SK-N-SH (cell line): ENCODE measurements around the gene DPF3. TPM values are rescaled to one million over a fixed set of nuclear protein-coding genes. Genes with fewer than 3 reads are reported as not detected.

Experiments
- CTCF ChIA-PET: fragments of 300-600, 350-600 bp; formaldehyde crosslinking; extraction: SDS; loops from one replicate; lab custom pipeline; 2021; lab: Yijun Ruan, JAX
- POLR2A ChIA-PET: fragments of 350-600 bp; sonication (Branson Sonifier 250); formaldehyde crosslinking; extraction: SDS; loops from one replicate; lab custom pipeline; 2020; ENCODE audit warnings: antibody characterized with exemption, inconsistent platforms; lab: Yijun Ruan, JAX
- DNase-seq: peaks from one replicate; pipeline ENCODE4 v3.0.0; 2012
- H2AFZ ChIP-seq: fragments of 200-600 bp; sonication (generic); 2 replicates; pipeline ENCODE4 v1.8.1; 2016; ENCODE audit warnings: antibody characterized with exemption, mild to moderate bottlenecking, low read depth
- H3F3A ChIP-seq: fragments of 200-600 bp; sonication (generic); replicated peaks from 2 replicates; pipeline ENCODE3; 2016; ENCODE audit warnings: antibody characterized with exemption, mild to moderate bottlenecking; ENCODE audit not compliant: insufficient read depth
- H3K27ac ChIP-seq, 2 experiments: fragments of 200-500 bp in 1 of 2; fragments of 200-600 bp in 1 of 2; sonication (Bioruptor generic) in 1 of 2; sonication (generic), shearing (Covaris generic) in 1 of 2; 2 replicates each; pipeline versions ENCODE4 v1.5.1 to v1.6.1; 2014 to 2016; ENCODE audit warnings: low read depth in 2 of 2, inconsistent platforms in 1 of 2, low read length in 1 of 2, mild to moderate bottlenecking in 1 of 2, mixed read lengths in 1 of 2
- H3K27me3 ChIP-seq: fragments of 200-600 bp; sonication (generic), shearing (Covaris generic); 2 replicates; pipeline ENCODE4 v1.6.1; 2016; ENCODE audit warnings: mixed run types; ENCODE audit not compliant: insufficient read depth
- H3K36me3 ChIP-seq, 2 experiments: fragments of 200-500 bp in 1 of 2; fragments of 200-600 bp in 1 of 2; sonication (Bioruptor generic) in 1 of 2; sonication (generic) in 1 of 2; replicated peaks in 1 of 2; 2 replicates each; pipeline versions ENCODE3 to v1.5.1; 2014 to 2016; ENCODE audit warnings: low read length in 1 of 2, mild to moderate bottlenecking in 1 of 2; ENCODE audit not compliant: insufficient read depth in 2 of 2, control insufficient read depth in 1 of 2
- H3K4me1 ChIP-seq, 2 experiments: fragments of 200-500 bp in 1 of 2; fragments of 200-600 bp in 1 of 2; sonication (Bioruptor generic) in 1 of 2; sonication (generic), shearing (Covaris generic) in 1 of 2; 2 replicates each; pipeline versions ENCODE4 v1.5.1 to v1.6.1; 2014 to 2016; ENCODE audit warnings: low read depth in 1 of 2, low read length in 1 of 2, mixed run types in 1 of 2; ENCODE audit not compliant: insufficient read depth in 2 of 2, control insufficient read depth in 1 of 2
- H3K4me2 ChIP-seq: fragments of 200-600 bp; sonication (generic), shearing (Covaris generic); 2 replicates; pipeline ENCODE4 v1.6.1; 2017; ENCODE audit warnings: mixed run types
- H3K4me3 ChIP-seq, 2 experiments: fragments of 200-500 bp in 1 of 2; fragments of 200-600 bp in 1 of 2; sonication (Bioruptor generic) in 1 of 2; sonication (generic), shearing (Covaris generic) in 1 of 2; 2 replicates each; pipeline versions ENCODE4 v1.5.1 to v1.8.1; 2014 to 2016; ENCODE audit warnings: low read depth in 2 of 2, inconsistent platforms in 1 of 2, low read length in 1 of 2, mild to moderate bottlenecking in 1 of 2, mixed read lengths in 1 of 2, moderate library complexity in 1 of 2
- H3K79me2 ChIP-seq: fragments of 200-600 bp; sonication (generic); 2 replicates; pipeline ENCODE4 v1.8.1; 2017; ENCODE audit warnings: mild to moderate bottlenecking; ENCODE audit not compliant: insufficient read depth
- H3K9ac ChIP-seq: fragments of 200-600 bp; sonication (generic); 2 replicates; pipeline ENCODE4 v1.6.1; 2017; ENCODE audit warnings: mixed run types
- H3K9me2 ChIP-seq: fragments of 200-600 bp; sonication (generic); 2 replicates; pipeline ENCODE4 v1.6.1; 2017; ENCODE audit warnings: mixed run types
- H3K9me3 ChIP-seq: fragments of 200-600 bp; sonication (generic); 2 replicates; pipeline ENCODE4 v1.6.1; 2017; ENCODE audit warnings: mixed run types, mild to moderate bottlenecking, moderate library complexity
- H4K20me1 ChIP-seq: fragments of 200-600 bp; sonication (generic); 2 replicates; pipeline ENCODE4 v1.6.1; 2017; ENCODE audit warnings: mild to moderate bottlenecking, mixed run types; ENCODE audit not compliant: insufficient read depth
- FOSL2 ChIP-seq: IDR thresholded peaks from 2 replicates; pipeline ENCODE4 v1.4.0; 2012; ENCODE audit warnings: low read depth, mild to moderate bottlenecking, moderate library complexity, borderline replicate concordance
- FOXM1 ChIP-seq: IDR thresholded peaks from 2 replicates; pipeline ENCODE4 v1.4.0; 2012; ENCODE audit warnings: low read depth, mild to moderate bottlenecking
- GABPA ChIP-seq: IDR thresholded peaks from 2 replicates; pipeline ENCODE4 v1.4.0; 2012; ENCODE audit warnings: low read depth, mild to moderate bottlenecking
- JUND ChIP-seq: IDR thresholded peaks from 2 replicates; pipeline ENCODE4 v1.4.0; 2012
- MEF2A ChIP-seq: IDR thresholded peaks from 2 replicates; pipeline ENCODE4 v1.4.0; 2012; ENCODE audit warnings: low read depth, borderline replicate concordance
- NFIC ChIP-seq: IDR thresholded peaks from 2 replicates; pipeline ENCODE4 v1.4.0; 2012; ENCODE audit warnings: borderline replicate concordance
- RAD21 ChIP-seq: IDR thresholded peaks from 2 replicates; pipeline ENCODE4 v1.6.1; 2012; ENCODE audit warnings: mild to moderate bottlenecking, low read length
- RCOR1 ChIP-seq: fragments of 150-350 bp; IDR thresholded peaks from 2 replicates; pipeline ENCODE4 v1.6.1; 2017; ENCODE audit warnings: antibody characterized with exemption, low read length
- RFX5 ChIP-seq: IDR thresholded peaks from 2 replicates; pipeline ENCODE4 v1.6.1; 2012; ENCODE audit warnings: mild to moderate bottlenecking, improper control_type of control experiment, low read length
- RXRA ChIP-seq: IDR thresholded peaks from 2 replicates; pipeline ENCODE4 v1.4.0; 2012; ENCODE audit warnings: low read depth, mild to moderate bottlenecking, borderline replicate concordance
- SIN3A ChIP-seq: IDR thresholded peaks from 2 replicates; pipeline ENCODE4 v1.6.1; 2012; ENCODE audit warnings: low read depth, mild to moderate bottlenecking, low read length, moderate library complexity, borderline replicate concordance
- SMC3 ChIP-seq: IDR thresholded peaks from 2 replicates; pipeline ENCODE4 v1.6.1; 2012; ENCODE audit warnings: low read depth, low read length, improper control_type of control experiment
- TAF1 ChIP-seq: IDR thresholded peaks from 2 replicates; pipeline ENCODE4 v1.6.1; 2012; ENCODE audit warnings: low read depth, mild to moderate bottlenecking, low read length, moderate library complexity, borderline replicate concordance
- YY1 ChIP-seq: IDR thresholded peaks from 2 replicates; pipeline ENCODE4 v1.4.0; 2012; ENCODE audit warnings: low read depth, mild to moderate bottlenecking
- WGBS: methylation state at CpG from one replicate; pipeline ENCODE4 v1.1.6; 2017; ENCODE audit warnings: low lambda C conversion rate; 5-methylcytosine and 5-hydroxymethylcytosine counted together
- polyA plus RNA-seq, 3 experiments: library from polyadenylated mRNA; depleted of rRNA; stranded (reverse); fragments of >200 nt; gene quantifications; 2 replicates each; pipeline ENCODE4 v1.2.3, GENCODE V29; 2012
- TF ChIP-seq, protein P1 (sequence below): IDR thresholded peaks from 2 replicates; pipeline ENCODE4; 2012
- TF ChIP-seq, protein P2 (sequence below): IDR thresholded peaks from 2 replicates; pipeline ENCODE4 v1.4.0; 2012; ENCODE audit warnings: low read depth, borderline replicate concordance
- TF ChIP-seq, protein P3 (sequence below): fragments of 150-350 bp; IDR thresholded peaks from 2 replicates; pipeline ENCODE4 v1.6.1; 2017; ENCODE audit warnings: antibody characterized with exemption, low read length, low read depth, borderline replicate concordance
- TF ChIP-seq, protein P4 (sequence below): IDR thresholded peaks from 2 replicates; pipeline ENCODE4 v1.4.0; 2012; ENCODE audit warnings: low read depth
- TF ChIP-seq, protein P5 (sequence below): fragments of 200-600 bp; sonication (generic); IDR thresholded peaks from 2 replicates; pipeline ENCODE4 v1.6.1; 2017; ENCODE audit warnings: antibody characterized with exemption, mild to moderate bottlenecking, moderate library complexity

Gene DPF3
- polyA plus RNA-seq, 1 of the 3 experiments (the other 2 are of a cell fraction): 2.8 TPM

DNA sequence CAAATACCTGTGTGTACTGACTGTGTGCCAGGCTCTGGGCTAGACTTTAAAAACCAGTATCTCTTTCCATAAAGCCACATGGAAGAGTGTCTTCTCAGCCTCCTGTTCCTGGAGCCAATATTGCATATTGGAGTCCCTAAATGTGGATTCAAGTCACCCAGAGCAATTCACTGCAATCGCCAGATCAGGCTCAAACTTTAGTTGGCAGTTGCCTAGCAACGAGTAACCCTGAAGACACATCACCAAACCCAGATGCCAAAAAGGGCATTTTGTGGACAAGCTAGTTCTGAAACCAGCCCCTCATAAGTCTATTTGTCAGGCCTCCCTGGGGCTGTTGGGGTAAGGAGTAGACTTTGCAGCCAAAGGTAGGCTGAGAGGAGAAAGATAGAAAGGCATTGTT lies 13.7 kb downstream of the DPF3 start:
- 40% methylated on average over 2 of the region's 2 CpGs for WGBS
- Histone ChIP-seq H4K20me1 (no peaks in the 10 kb centered on the region), H3K4me3 (no peak overlapping the region), H3K9me3 (no peaks in the 10 kb centered on the region), H3K4me2 (no peak overlapping the region), H3K79me2 (no peaks in the 10 kb centered on the region), H3K27me3 (no peaks in the 10 kb centered on the region), H3K27ac (no peak overlapping the region), H3K9me2 (no peaks in the 10 kb centered on the region), H3K36me3 (no peaks in the 10 kb centered on the region), H3F3A (no peaks in the 10 kb centered on the region), H3K4me1 (no peaks in the 10 kb centered on the region; a peak in 2 of 4 replicates), H3K9ac (no peak overlapping the region), H2AFZ (no peak overlapping the region)
- TF ChIP-seq, protein P1, sequence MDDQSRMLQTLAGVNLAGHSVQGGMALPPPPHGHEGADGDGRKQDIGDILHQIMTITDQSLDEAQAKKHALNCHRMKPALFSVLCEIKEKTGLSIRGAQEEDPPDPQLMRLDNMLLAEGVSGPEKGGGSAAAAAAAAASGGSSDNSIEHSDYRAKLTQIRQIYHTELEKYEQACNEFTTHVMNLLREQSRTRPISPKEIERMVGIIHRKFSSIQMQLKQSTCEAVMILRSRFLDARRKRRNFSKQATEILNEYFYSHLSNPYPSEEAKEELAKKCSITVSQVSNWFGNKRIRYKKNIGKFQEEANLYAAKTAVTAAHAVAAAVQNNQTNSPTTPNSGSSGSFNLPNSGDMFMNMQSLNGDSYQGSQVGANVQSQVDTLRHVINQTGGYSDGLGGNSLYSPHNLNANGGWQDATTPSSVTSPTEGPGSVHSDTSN: no peak
- no peak for TF ChIP-seq NFIC
- TF ChIP-seq, protein P2, sequence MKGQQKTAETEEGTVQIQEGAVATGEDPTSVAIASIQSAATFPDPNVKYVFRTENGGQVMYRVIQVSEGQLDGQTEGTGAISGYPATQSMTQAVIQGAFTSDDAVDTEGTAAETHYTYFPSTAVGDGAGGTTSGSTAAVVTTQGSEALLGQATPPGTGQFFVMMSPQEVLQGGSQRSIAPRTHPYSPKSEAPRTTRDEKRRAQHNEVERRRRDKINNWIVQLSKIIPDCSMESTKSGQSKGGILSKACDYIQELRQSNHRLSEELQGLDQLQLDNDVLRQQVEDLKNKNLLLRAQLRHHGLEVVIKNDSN: no peak
- no peak for TF ChIP-seq SMC3
- TF ChIP-seq, protein P3, sequence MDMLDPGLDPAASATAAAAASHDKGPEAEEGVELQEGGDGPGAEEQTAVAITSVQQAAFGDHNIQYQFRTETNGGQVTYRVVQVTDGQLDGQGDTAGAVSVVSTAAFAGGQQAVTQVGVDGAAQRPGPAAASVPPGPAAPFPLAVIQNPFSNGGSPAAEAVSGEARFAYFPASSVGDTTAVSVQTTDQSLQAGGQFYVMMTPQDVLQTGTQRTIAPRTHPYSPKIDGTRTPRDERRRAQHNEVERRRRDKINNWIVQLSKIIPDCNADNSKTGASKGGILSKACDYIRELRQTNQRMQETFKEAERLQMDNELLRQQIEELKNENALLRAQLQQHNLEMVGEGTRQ: no peak
- TF ChIP-seq, protein P4, sequence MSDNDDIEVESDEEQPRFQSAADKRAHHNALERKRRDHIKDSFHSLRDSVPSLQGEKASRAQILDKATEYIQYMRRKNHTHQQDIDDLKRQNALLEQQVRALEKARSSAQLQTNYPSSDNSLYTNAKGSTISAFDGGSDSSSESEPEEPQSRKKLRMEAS: no peak
- no peak for TF ChIP-seq RCOR1
- TF ChIP-seq JUND: no peak
- TF ChIP-seq FOSL2: no peak
- no peak for TF ChIP-seq FOXM1
- TF ChIP-seq YY1: no peak
- no peak for TF ChIP-seq MEF2A
- TF ChIP-seq RFX5: no peak
- ChIA-PET POLR2A (no interaction called here), CTCF (no interaction called here)
- no peak for DNase-seq

DNA sequence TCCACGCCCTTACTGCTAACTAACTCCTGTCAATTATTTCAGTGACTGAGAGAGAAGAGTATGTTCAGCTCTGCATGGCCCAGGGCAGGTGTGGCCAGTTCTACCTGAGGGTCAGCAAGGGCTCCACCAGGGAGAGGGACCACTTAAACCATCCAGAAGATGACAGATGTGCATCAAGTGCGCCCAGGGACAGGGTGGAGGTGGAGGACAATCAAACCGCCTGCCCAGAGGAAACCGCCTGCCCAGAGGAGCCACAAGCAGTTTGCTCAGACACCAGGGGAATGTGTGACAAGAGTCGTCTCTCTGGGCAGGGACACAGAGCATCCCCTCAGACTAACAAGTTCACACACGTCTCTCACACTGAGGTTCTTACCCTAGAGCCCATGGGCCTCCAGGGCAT lies 14.5 kb downstream of the DPF3 start:
- H3K4me2 ChIP-seq: no peak overlapping the region
- no peaks in the 10 kb centered on the region; a peak in 2 of 4 replicates for H3K4me1 ChIP-seq
- H3K27me3 ChIP-seq: no peaks in the 10 kb centered on the region
- CTCF ChIA-PET: interaction anchor here (1.1 kb wide), 1 partner anchor 16 kb away, joined by 3 read pairs; no protein-coding TSS in a partner anchor
- no peaks in the 10 kb centered on the region for H3K36me3 ChIP-seq
- H4K20me1 ChIP-seq: no peaks in the 10 kb centered on the region
- H3K27ac ChIP-seq: no peak overlapping the region
- H3F3A ChIP-seq: no peaks in the 10 kb centered on the region
- POLR2A ChIA-PET: no interaction called here
- H2AFZ ChIP-seq: no peak overlapping the region
- no peak for DNase-seq
- TF ChIP-seq YY1 (no peak), SIN3A (no peak), TAF1 (no peak), RAD21 (no peak), RXRA (no peak), GABPA (no peak), FOXM1 (no peak), RCOR1 (no peak)
- TF ChIP-seq, protein P1: no peak
- TF ChIP-seq, protein P5, sequence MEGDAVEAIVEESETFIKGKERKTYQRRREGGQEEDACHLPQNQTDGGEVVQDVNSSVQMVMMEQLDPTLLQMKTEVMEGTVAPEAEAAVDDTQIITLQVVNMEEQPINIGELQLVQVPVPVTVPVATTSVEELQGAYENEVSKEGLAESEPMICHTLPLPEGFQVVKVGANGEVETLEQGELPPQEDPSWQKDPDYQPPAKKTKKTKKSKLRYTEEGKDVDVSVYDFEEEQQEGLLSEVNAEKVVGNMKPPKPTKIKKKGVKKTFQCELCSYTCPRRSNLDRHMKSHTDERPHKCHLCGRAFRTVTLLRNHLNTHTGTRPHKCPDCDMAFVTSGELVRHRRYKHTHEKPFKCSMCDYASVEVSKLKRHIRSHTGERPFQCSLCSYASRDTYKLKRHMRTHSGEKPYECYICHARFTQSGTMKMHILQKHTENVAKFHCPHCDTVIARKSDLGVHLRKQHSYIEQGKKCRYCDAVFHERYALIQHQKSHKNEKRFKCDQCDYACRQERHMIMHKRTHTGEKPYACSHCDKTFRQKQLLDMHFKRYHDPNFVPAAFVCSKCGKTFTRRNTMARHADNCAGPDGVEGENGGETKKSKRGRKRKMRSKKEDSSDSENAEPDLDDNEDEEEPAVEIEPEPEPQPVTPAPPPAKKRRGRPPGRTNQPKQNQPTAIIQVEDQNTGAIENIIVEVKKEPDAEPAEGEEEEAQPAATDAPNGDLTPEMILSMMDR: no peak
- H3K4me3 ChIP-seq: no peak overlapping the region
- no peak overlapping the region for H3K9ac ChIP-seq
- H3K9me2 ChIP-seq: no peaks in the 10 kb centered on the region
- no peaks in the 10 kb centered on the region for H3K9me3 ChIP-seq
- H3K79me2 ChIP-seq: no peaks in the 10 kb centered on the region
- WGBS: 46% methylated on average over 1 of the region's 6 CpGs
